Endothelial cell of umbilical vein (primary cell): ENCODE measurements around the gene CCDC30.
A peak's percentile ranks its signal among the peaks of the same experiment; 100 is the strongest.

Source experiments
- EZH2 ChIP-seq: IDR thresholded peaks from 2 replicates; pipeline ENCODE4 v1.6.1; 2012; ENCODE audit warnings: borderline replicate concordance, low read depth, mild to moderate bottlenecking, moderate library complexity, low read length, inconsistent platforms; ENCODE audit not compliant: severe bottlenecking
- POLR2A ChIP-seq: IDR thresholded peaks from 2 replicates; pipeline ENCODE4 v1.6.1; 2012; ENCODE audit warnings: low read depth, mild to moderate bottlenecking, control low read depth, low read length
- POLR2AphosphoS5 ChIP-seq: IDR thresholded peaks from 2 replicates; pipeline ENCODE4 v1.6.1; 2012; ENCODE audit warnings: low read depth, mild to moderate bottlenecking, control low read depth, low read length, moderate library complexity; ENCODE audit not compliant: insufficient read depth
- TF ChIP-seq, protein P1 (sequence below), 2 donors: IDR thresholded peaks; 1 replicate in 1 of 2; 2 replicates in 1 of 2; pipeline ENCODE4 v1.5.1; 2011; ENCODE audit warnings: low read length in 2 of 2, mild to moderate bottlenecking in 2 of 2, moderate library complexity in 2 of 2, control low read depth in 1 of 2, inconsistent platforms in 1 of 2, low read depth in 1 of 2; ENCODE audit not compliant: insufficient read depth in 1 of 2; ENCODE audit errors: extremely low read depth in 1 of 2
- TF ChIP-seq, protein P2 (sequence below): IDR thresholded peaks from 2 replicates; pipeline ENCODE4 v1.6.1; 2011; ENCODE audit not compliant: insufficient read depth, insufficient read length

DNA sequence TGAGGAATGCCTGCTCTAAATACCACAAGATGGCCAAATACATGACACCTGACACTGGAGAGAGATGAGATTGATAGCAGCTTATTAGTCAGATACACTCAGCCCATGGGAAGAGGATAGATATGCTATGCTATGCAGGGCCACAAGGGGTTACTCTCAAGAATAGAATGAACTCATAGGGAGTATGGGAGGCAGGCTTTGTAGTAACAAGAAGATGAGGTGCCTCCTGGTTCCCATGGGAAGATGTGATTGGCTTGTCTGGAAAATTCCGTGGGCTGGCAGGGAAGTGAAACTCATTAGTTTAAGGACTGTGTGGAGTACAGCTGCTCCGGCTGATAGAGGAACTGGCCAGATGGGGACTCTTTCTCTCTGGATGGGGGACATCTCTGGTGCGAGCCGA, 16.5 kb downstream of the CCDC30 start:
- TF ChIP-seq, protein P1, sequence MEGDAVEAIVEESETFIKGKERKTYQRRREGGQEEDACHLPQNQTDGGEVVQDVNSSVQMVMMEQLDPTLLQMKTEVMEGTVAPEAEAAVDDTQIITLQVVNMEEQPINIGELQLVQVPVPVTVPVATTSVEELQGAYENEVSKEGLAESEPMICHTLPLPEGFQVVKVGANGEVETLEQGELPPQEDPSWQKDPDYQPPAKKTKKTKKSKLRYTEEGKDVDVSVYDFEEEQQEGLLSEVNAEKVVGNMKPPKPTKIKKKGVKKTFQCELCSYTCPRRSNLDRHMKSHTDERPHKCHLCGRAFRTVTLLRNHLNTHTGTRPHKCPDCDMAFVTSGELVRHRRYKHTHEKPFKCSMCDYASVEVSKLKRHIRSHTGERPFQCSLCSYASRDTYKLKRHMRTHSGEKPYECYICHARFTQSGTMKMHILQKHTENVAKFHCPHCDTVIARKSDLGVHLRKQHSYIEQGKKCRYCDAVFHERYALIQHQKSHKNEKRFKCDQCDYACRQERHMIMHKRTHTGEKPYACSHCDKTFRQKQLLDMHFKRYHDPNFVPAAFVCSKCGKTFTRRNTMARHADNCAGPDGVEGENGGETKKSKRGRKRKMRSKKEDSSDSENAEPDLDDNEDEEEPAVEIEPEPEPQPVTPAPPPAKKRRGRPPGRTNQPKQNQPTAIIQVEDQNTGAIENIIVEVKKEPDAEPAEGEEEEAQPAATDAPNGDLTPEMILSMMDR (IDR thresholded peaks at IDR 0.05; ENCODE audit: extremely low read depth in 1 of 2, insufficient read depth in 1 of 2, low read depth in 1 of 2, low read length in 2 of 2) = peak in 1 of 2 donors; percentile 8
- no peak for TF ChIP-seq EZH2
- no peak for TF ChIP-seq POLR2A
- no peak for TF ChIP-seq POLR2AphosphoS5
- TF ChIP-seq, protein P2, sequence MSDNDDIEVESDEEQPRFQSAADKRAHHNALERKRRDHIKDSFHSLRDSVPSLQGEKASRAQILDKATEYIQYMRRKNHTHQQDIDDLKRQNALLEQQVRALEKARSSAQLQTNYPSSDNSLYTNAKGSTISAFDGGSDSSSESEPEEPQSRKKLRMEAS = no peak
